Kidney (tissue), 14 donors: Measurements from ENCODE around the gene NYAP2. TPM values are rescaled to one million over a fixed set of nuclear protein-coding genes. Genes with fewer than 3 reads are reported as not detected.

ENCODE experiments used
- DNase-seq, 5 donors: peaks; one replicate each; pipeline ENCODE4 v3.0.0-alpha.2; 2013 to 2020
- FAIRE-seq: peaks from 2 replicates; lab custom pipeline; 2012; peaks lifted over from hg19 to GRCh38; lab: Jason Lieb, UNC
- H3K27ac ChIP-seq, 2 donors: one replicate each; pipeline ENCODE4 v1.7.0; 2013; ENCODE audit warnings: low read depth in 2 of 2, low read length in 2 of 2, inconsistent platforms in 1 of 2
- H3K27me3 ChIP-seq: one replicate; pipeline ENCODE4 v1.7.1; 2013; ENCODE audit warnings: low read length, inconsistent platforms; ENCODE audit not compliant: control insufficient read depth, insufficient read depth
- H3K36me3 ChIP-seq, 3 donors: one replicate each; pipeline versions ENCODE4 v1.7.0 to v1.7.1; 2013; ENCODE audit warnings: low read length in 3 of 3, control low read depth in 1 of 3, inconsistent platforms in 1 of 3; ENCODE audit not compliant: insufficient read depth in 3 of 3, control insufficient read depth in 2 of 3
- H3K4me1 ChIP-seq, 3 donors: one replicate each; pipeline versions ENCODE4 v1.7.0 to v1.7.1; 2013; ENCODE audit warnings: low read length in 3 of 3, inconsistent platforms in 1 of 3, low read depth in 1 of 3; ENCODE audit not compliant: control insufficient read depth in 2 of 3, insufficient read depth in 2 of 3
- H3K4me3 ChIP-seq, 3 donors: one replicate each; pipeline versions ENCODE4 v1.7.0 to v1.8.1; 2013; ENCODE audit warnings: low read length in 3 of 3, control low read depth in 1 of 3, inconsistent platforms in 1 of 3
- H3K9ac ChIP-seq, 3 donors: one replicate each; pipeline versions ENCODE4 v1.7.0 to v1.7.1; 2013; ENCODE audit warnings: low read length in 3 of 3, control low read depth in 1 of 3, inconsistent platforms in 1 of 3
- H3K9me3 ChIP-seq, 3 donors: one replicate each; pipeline versions ENCODE4 v1.7.0 to v1.7.1; 2013; ENCODE audit warnings: low read length in 3 of 3, control low read depth in 1 of 3, inconsistent platforms in 1 of 3; ENCODE audit not compliant: control insufficient read depth in 2 of 3, insufficient read depth in 1 of 3
- CTCF ChIP-seq: IDR thresholded peaks from 3 replicates; pipeline ENCODE4 v1.5.1; 2012; ENCODE audit warnings: mild to moderate bottlenecking, moderate library complexity, borderline replicate concordance; ENCODE audit not compliant: insufficient read depth; ENCODE audit errors: extremely low read depth
- intact Hi-C: fragments of 100-400 bp; cut with DNase I; formaldehyde crosslinking; loops from one replicate; pipeline ENCODE4 v1.11.1; 2022
- polyA plus RNA-seq: library from polyadenylated mRNA; stranded (reverse); fragments of 350-450 nt; fragmentation: Illumina TruSeq; extraction: RNeasy Lipid Tissue Mini Kit (QIAGEN cat#74804); gene quantifications from one replicate; pipeline ENCODE4 v1.2.3, GENCODE V29; 2014; ENCODE audit warnings: low read depth, low replicate concordance; ENCODE audit not compliant: insufficient read depth
- total RNA-seq: library from RNA; stranded (reverse); fragmentation: NEBNext Ultra II Directional; extraction: Animal tissue kit (Norgen Biotek cat#: 25700); gene quantifications from one replicate; pipeline ENCODE4 v1.2.1, GENCODE V29; 2021
- donor health status: control.
- donor health status: control.
- donor health status: control.
- donor health status: control.
- donor health status: control.
- donor health status: DM: yes; HTN: yes; CAD: no.
- donor health status: Normal renal cell carcinoma (clear cell type).

The NYAP2 gene
- total and polyA plus RNA-seq, 2 donors from 2014 or later, result 0.66 TPM; not detected in 1

GRCh38 chr2:225683258-225683657 is 283.7 kb downstream of the NYAP2 start:
- intact Hi-C loops, result no loop called here
- Histone ChIP-seq H3K9ac (no peak overlapping the region), H3K27me3 (no peaks in the 10 kb centered on the region), H3K9me3 (no peaks in the 10 kb centered on the region), H3K4me3 (no peak overlapping the region), H3K4me1 (no peaks in the 10 kb centered on the region), H3K36me3 (no peaks in the 10 kb centered on the region), H3K27ac (no peak overlapping the region)
- no peak for DNase-seq
- TF ChIP-seq CTCF, result no peak
- no peak for FAIRE-seq

GRCh38 chr2:225690153-225690552 is 290.6 kb downstream of the NYAP2 start:
- no peak for TF ChIP-seq CTCF
- Histone ChIP-seq H3K4me1 (no peaks in the 10 kb centered on the region), H3K9ac (no peak overlapping the region), H3K36me3 (no peaks in the 10 kb centered on the region), H3K27me3 (no peaks in the 10 kb centered on the region), H3K9me3 (no peaks in the 10 kb centered on the region), H3K27ac (no peak overlapping the region), H3K4me3 (no peak overlapping the region)
- no peak for DNase-seq
- intact Hi-C loops, result no loop called here
- no peak for FAIRE-seq

- H3K27ac ChIP-seq, result no peak overlapping the region
- H3K36me3 ChIP-seq, result no peaks in the 10 kb centered on the region
- no peak for FAIRE-seq
- H3K9ac ChIP-seq, result no peak overlapping the region
- no peaks in the 10 kb centered on the region for H3K27me3 ChIP-seq
- intact Hi-C loops, result no loop called here
- no peaks in the 10 kb centered on the region for H3K4me1 ChIP-seq
- no peaks in the 10 kb centered on the region for H3K9me3 ChIP-seq
- no peak overlapping the region for H3K4me3 ChIP-seq
- TF ChIP-seq CTCF, result no peak
- no peak for DNase-seq
Measured at GRCh38 chr2:225691711-225692110, 292.2 kb downstream of the NYAP2 start.

- no peak for TF ChIP-seq CTCF
- no peaks in the 10 kb centered on the region for H3K9me3 ChIP-seq
- H3K27me3 ChIP-seq, result no peaks in the 10 kb centered on the region
Measured at GRCh38 chr2:225693259-225693658, 293.7 kb downstream of the NYAP2 start.

More at GRCh38 chr2:225693259-225693658, 293.7 kb downstream of the NYAP2 start:
- FAIRE-seq (no peak), DNase-seq (no peak)
- Histone ChIP-seq H3K36me3 (no peaks in the 10 kb centered on the region), H3K27ac (no peak overlapping the region), H3K4me1 (no peaks in the 10 kb centered on the region), H3K9ac (no peak overlapping the region), H3K4me3 (no peak overlapping the region)
- intact Hi-C loops, result no loop called here
